ENCODE data around the gene IGIP.

Gene IGIP

DNA sequence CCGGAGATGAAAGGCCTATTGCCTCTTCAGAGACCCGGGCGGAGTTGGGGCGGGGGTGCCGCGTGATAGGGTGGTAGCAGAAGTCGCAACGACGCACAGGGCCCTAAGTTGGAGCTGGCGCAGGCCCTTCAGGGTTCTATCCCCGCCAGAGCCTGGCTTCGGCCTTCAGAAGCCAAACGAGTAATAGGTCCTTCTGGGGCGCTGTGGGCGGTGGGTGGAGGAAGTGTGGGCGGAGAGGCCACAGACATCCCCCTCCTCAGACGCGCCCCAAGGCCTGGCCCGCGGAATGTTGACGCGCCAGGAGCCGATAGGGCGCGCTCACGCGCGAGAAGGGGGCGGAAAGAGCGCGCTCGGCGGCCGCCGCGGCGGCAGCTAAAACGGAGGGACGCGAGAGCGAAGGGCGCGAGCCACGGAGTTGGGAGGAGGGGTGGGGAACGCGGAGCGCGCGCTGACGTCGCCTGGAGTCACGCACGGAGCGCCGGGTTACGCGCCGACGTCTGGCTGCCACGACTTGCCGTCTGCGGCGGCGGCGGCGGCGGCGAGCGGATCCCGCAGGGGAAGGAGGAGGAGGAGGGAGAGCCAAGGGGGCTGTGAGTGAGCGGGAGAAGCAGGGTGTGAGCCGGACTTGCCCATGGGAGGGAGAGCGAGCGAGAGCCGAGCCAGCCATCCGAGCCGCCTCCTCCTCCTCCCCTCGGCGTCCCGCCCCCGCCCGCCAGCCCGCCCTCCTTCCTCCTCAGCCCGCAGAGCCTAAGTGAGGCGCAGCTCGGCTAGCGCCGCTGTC is 18.2 kb upstream of the IGIP start:
- H3K4me3 ChIP-seq (ENCODE audit: low read length): peak overlapping the region; percentile 76; the same call in 1 of the 2 replicates
- TF ChIP-seq ZNF274 (IDR thresholded peaks at IDR 0.05; ENCODE audit: low read depth, low read length): no peak

DNA sequence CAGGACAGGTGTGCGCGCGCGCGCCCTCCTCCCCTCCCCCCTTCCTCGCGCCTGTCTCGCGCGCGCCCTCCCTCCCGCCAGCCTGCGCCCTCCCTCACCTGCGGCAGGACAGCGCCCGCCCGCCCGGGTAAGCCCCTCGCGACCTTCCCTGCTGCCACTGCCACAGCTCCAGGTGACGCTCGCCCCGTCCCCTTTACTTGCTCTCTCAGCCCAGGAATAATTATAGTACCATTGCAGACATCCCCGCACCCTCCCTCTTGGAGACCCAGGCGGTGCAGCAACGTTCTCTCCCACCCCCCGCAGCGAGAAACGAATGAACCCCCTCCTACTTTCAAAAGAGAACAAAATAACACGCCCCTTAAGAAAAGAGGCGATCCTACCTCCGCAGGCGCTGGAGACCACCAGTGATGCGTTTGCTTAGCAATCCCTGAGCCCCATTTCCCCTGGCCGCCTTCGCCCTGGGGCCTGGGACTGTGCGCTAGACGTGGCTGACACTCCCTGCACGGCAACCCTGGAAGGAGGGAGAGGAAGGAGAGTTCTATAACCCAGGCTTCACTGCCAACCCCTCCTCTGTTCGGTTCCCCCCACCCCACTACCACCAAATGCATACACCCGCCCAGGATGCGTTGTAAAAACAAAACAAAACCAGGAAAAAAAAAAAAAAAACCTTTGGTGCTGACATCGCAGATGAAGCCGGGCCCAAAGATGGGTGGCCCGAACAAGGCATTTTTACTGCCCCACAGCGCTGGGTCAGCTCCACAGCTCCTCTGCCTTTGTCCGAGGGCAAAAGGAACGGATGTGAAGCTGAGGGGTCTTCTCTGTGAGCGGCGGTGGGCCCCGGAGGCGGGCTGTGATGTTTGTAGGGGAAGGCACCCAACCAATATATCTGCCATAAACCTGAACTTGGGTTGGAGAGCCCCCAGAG is 17.4 kb upstream of the IGIP start:
- H3K4me3 ChIP-seq (ENCODE audit: low read length): peak overlapping the region; percentile 76
- TF ChIP-seq ZNF274 (IDR thresholded peaks at IDR 0.05; ENCODE audit: low read depth, low read length): no peak

DNA sequence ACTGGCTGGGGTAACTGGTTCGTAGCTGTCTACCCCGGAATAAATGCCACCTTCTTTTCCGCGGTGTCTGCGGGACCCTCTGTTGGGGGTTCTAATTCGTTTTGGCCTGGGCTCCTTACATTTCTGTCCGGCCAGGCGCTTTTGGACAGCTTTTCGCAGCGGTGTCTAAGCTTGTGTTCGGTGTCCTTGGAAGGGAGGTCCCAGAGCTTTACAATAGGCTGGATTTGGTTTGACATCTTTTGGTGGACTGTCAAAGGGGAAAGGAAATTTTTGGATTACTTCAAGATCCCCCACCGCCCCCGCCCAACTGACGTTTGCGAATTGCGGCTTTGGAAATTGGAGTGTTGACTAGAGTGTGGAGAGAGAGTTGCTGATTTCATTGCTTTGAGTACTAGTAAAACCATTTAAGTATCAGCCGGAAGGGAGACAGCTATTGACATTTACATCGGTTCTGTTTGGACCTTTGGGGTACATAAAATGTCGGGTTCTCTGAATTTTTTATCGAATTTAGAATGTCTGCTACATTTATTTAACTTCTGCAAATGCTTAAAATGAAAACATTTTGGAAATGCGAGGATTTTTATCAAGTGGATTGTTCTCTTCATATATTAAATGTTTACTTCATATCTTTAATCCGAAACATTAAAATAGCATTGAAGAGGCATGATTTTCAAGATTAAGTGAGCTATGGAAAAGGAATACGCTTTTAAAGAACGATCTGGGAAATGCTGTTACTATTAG is 16.5 kb upstream of the IGIP start:
- no peak for TF ChIP-seq ZNF274 (IDR thresholded peaks at IDR 0.05; ENCODE audit: low read depth, low read length)
- H3K4me3 ChIP-seq (ENCODE audit: low read length): peak overlapping the region; percentile 76

DNA sequence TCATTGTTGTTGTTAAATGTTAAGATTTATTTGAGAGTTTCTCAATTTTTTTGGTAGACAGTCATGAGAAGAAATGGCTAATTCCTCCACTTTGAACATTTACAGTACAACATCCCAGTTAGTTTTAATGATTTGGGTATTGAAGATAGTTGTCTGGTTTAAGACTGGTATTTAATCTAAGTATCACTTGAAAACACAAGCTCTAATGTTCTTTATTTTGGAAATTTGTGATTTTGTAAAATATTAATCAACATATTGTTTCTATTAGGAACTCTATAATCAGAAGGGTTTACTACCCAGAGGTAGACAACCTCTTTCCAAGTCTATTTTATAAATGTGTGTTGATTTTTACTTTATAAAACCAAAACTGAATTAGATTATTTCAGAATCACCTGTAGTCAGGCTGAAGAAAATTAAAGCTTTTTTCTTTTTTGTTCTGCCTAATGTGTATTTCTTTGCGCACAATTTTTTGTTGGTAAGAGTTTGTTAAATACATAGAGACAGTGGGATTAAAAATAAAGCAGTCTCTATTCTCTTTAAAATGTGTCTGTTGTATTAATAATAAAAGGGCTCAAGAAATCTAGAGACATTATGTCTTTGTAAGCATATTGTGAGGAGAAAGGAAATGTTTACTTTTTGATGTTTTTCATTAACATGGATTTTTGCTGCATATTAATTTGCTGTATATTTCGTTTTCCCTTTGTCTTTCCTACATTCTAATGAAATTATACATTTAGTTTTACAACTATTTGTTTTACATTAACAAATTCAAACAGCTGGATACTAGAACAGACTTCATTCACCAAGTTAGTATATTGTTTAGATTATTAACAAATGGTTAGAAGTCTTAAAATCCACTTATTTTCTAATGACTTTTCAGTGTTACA is 15.7 kb upstream of the IGIP start:
- TF ChIP-seq ZNF274 (IDR thresholded peaks at IDR 0.05; ENCODE audit: low read depth, low read length): no peak
- H3K4me3 ChIP-seq (ENCODE audit: low read length): peak overlapping the region; percentile 76; the same call in 1 of the 2 replicates

DNA sequence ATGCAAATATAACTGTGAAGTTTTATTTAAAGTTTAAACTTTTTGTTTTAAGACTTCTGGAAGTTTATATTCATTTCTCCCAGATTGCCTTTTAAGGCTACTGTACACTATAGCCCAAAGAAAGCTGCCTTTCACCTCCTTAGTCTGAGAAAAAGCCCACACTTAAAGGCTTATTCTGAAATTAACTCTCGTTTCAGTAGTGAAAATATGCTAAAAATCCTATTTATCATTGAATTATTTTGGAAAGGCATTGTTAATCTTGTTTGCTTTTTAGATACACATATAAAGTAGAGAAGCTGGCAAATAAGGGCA is 15.1 kb upstream of the IGIP start:
- TF ChIP-seq ZNF274 (IDR thresholded peaks at IDR 0.05; ENCODE audit: low read depth, low read length): no peak

DNA sequence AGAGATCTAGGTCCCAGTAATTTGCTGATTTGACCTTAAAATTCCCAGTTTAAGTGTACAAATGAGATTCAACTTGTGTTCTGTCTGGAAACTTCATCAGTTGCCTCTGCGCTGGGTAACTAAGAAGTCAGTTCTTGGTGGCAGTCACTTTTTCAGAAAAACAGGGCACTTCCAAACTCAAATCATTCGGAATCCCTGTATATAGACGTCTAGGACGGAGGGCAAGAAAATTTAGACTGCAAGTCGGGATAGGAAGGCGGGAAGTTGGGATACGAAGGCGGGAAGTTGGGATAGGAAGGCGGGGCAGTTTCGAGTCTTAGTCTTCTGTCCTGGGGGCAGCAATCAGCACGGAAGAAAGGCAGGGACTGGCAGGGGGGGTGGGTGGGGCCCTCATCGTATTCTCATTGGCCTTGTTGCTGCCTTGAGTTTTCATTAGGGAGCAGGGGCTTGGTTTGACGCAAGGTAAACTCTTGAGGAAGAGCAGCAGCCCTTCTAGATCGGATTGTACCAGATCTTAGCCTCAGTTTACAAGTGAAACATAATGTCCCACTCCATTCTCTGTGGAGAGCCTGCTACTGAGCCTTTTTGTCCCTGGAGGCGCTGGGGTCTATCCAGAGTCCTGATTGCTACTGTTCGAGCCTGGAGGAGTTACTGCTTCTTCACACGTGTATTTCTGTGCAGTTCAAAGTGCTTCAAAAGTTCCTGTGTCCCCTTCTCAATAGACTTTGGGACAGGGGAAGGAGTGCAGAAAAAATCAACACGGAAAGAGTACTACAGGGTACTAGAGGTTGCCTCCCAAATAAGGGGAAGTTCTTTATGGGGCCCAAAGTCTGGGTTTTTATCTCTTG is 14.5 kb upstream of the IGIP start:
- H3K4me3 ChIP-seq (ENCODE audit: low read length): no peak overlapping the region
- TF ChIP-seq ZNF274 (IDR thresholded peaks at IDR 0.05; ENCODE audit: low read depth, low read length): no peak

More for the DNA sequence above, 15.1 kb upstream of the IGIP start:
- no peak overlapping the region for H3K4me3 ChIP-seq (ENCODE audit: low read length)

DNA sequence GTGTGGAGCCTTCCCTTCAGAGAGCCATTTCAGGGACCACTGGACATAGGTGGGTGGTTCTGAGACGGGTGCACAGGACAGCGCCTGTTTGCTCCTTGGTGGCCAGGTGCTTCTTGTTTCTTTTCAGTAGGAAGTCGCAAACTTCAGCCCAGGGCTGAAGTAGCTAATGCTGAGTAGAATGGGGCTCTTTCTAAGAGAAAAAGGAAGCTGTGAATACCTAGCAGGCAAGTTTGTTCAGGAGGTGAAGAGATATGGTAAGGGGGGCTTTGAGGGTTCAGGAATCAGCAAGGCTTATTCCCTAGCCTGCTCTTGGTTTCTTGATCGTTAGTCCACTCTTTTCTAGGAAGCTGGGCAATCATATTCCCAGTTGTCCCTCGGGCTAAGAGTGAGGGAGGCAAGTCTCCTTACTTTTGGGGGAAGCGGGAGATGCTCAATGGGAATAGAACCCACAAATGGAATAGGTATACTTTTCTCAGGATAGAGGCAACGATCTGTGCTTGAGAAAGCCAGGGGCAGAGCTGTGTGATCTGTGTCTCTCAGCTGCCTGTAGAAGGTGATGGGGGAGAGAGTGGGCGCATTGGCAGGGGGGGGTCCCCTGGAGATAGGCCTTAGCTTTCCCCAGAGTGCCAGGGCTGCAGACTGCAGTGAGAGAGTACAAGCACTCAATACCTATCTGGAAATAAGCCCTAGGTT is 13.7 kb upstream of the IGIP start:
- H3K4me3 ChIP-seq (ENCODE audit: low read length): no peak overlapping the region

DNA sequence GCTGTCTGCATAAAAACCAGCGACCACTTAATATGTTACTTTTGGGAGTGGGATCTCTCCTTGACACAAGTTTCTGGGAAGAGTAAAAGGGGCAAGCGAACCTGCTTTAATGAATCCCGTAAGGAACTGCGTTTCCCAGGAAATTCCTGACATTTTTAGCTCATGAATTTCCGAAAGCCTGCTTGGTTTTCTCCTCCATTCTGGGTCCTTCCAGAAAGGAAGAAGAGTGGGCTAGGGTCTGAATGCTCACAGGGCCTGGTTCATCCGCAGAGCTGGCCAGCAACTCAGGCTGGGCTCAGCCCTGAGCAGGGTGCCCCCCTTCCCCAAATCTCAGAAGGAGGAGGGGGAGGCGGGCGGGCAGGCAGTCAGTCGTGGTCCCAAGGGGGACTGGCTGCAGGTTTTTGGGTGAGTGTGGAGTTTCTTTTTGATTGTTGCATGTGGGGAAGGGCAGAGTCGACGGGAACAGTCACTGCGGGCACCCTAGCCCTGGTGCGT is 13.0 kb upstream of the IGIP start:
- peak overlapping the region; percentile 66; the same call in 1 of the 2 replicates for H3K4me3 ChIP-seq (ENCODE audit: low read length)
- TF ChIP-seq ZNF274 (IDR thresholded peaks at IDR 0.05; ENCODE audit: low read depth, low read length): no peak

More for the DNA sequence above, 13.7 kb upstream of the IGIP start:
- no peak for TF ChIP-seq ZNF274 (IDR thresholded peaks at IDR 0.05; ENCODE audit: low read depth, low read length)

DNA sequence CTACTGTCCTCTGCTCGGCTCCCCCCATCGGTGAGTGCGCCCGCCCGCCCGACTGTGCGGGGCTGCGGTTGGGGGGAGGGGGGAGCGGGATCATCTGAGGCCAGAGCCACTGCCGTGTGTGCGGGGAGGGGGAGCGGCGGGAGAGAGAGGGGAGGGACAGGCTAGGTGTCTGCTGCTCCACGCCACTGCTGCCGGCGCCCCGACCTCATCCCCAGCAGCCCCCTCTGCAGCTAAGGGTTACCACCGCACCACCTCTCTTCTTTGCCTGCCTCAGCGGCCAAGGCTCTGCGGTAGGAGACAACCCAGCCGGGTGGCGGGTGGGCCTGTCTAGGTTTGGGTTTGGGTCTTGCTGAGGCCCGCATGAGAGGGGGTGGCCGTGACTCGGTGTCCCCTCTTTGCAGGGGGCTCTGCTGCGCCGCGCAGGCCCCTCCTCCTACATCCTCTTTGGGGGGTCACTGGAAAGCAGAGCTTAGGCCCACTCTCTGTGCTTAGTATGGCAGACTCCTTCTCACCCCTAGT is 12.5 kb upstream of the IGIP start:
- no peak for TF ChIP-seq ZNF274 (IDR thresholded peaks at IDR 0.05; ENCODE audit: low read depth, low read length)
- peak overlapping the region; percentile 66 for H3K4me3 ChIP-seq (ENCODE audit: low read length)

DNA sequence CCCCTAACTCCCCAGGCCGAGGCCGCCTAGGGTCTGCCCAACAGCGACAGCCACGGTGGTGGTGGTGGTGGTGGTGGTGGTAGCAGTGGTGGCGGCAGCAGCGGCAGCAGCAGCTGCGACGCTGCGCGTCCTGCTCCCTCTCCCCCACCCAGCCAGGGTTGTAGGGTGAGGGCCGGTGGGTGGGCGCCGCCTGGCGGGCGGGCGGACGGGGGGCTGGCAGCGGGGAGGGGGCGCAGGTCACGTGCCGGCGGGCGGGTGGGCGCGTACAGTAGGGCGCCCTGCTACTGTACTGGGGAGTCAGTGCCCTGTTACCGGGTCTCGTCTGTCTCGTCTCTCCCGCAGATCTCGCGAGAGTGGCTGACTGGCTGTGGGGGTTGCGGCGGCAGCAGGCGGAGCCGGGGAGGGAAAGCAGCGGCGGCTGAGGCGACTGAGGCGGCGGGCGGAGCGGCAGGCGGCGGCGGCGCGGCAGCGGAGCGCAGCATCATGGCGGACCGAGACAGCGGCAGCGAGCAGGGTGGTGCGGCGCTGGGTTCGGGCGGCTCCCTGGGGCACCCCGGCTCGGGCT is 12.0 kb upstream of the IGIP start, which contains the start of gene PURA:
PURA (plus strand) TSS at position 411 of the 565 bp plus-strand sequence; CDS start at position 484, 73 bp downstream.
- peak within 1 kb of the TSS; percentile 66 for H3K4me3 ChIP-seq (ENCODE audit: low read length)
- TF ChIP-seq ZNF274 (IDR thresholded peaks at IDR 0.05; ENCODE audit: low read depth, low read length): no peak
